ENCODE measurements around the gene PLPP3. TPM values are rescaled to one million over a fixed set of nuclear protein-coding genes. Genes with fewer than 3 reads are reported as not detected.
A peak's percentile ranks its signal among the peaks of the same experiment; 100 is the strongest.

Gene PLPP3
- total RNA-seq, 1 donor from 2014 or later = 101 TPM

DNA sequence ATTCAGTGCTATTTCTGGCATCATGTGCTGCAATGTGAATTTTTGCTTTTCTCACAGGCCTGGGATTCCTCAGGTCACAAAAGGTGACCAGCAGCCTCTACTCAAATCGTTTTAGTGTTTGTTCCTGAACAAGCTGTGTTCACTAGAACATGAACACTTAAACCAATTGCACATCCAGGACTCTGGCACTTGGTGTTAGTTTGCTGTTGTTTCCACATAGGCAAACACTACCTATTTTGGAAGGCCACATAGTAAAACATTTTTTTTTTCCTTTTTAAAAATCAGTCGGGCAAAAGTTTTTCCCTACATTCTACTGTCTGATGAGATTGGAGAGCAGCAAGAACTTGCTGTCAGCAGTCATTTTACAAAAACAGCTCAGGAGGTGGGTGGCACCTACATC is 83.2 kb downstream of the PLPP3 start:
- H3K27ac ChIP-seq (replicated peaks) = peak overlapping the region; percentile 55
- H3K4me1 ChIP-seq = peaks cover 81% of the 10 kb centered on the region
- TF ChIP-seq, protein P1, sequence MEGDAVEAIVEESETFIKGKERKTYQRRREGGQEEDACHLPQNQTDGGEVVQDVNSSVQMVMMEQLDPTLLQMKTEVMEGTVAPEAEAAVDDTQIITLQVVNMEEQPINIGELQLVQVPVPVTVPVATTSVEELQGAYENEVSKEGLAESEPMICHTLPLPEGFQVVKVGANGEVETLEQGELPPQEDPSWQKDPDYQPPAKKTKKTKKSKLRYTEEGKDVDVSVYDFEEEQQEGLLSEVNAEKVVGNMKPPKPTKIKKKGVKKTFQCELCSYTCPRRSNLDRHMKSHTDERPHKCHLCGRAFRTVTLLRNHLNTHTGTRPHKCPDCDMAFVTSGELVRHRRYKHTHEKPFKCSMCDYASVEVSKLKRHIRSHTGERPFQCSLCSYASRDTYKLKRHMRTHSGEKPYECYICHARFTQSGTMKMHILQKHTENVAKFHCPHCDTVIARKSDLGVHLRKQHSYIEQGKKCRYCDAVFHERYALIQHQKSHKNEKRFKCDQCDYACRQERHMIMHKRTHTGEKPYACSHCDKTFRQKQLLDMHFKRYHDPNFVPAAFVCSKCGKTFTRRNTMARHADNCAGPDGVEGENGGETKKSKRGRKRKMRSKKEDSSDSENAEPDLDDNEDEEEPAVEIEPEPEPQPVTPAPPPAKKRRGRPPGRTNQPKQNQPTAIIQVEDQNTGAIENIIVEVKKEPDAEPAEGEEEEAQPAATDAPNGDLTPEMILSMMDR (IDR thresholded peaks at IDR 0.05; ENCODE audit: borderline replicate concordance) = no peak
- no peaks in the 10 kb centered on the region for H3K9me3 ChIP-seq (replicated peaks)
- H3K27me3 ChIP-seq (ENCODE audit: low read depth) = no peaks in the 10 kb centered on the region
- peaks cover 44% of the 10 kb centered on the region for H3K36me3 ChIP-seq
- intact Hi-C loops (cut with micrococcal nuclease) = no loop called here
- no peak overlapping the region for H3K4me3 ChIP-seq
- no peak for DNase-seq

DNA sequence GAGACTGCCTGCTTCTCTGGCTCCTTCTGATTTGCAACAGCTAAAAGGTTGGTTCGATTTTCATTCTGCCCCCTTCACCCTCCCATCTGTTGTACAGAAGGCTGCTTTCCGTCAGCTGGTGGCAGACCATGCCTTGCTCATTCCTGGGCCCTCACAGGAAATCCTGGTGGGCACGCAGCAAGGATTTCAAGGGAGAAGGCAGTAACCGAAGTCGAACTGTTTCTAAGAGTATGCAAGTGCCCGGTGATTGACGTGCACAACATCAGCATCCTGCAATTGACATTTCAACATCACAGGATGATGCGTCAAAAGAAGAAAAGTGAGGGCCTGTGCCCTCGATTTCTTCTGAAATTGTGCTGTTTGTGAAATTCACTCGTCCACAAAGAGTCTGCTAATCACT is 83.8 kb downstream of the PLPP3 start:
- Histone ChIP-seq H3K9me3 (replicated peaks) (no peaks in the 10 kb centered on the region), H3K27me3 (ENCODE audit: low read depth) (no peaks in the 10 kb centered on the region), H3K4me1 (peaks cover 76% of the 10 kb centered on the region), H3K4me3 (no peak overlapping the region), H3K36me3 (peaks cover 43% of the 10 kb centered on the region), H3K27ac (replicated peaks) (peak overlapping the region; percentile 55)
- TF ChIP-seq, protein P1 (IDR thresholded peaks at IDR 0.05; ENCODE audit: borderline replicate concordance) = no peak
- no peak for DNase-seq
- intact Hi-C loops (cut with micrococcal nuclease) = no loop called here

DNA sequence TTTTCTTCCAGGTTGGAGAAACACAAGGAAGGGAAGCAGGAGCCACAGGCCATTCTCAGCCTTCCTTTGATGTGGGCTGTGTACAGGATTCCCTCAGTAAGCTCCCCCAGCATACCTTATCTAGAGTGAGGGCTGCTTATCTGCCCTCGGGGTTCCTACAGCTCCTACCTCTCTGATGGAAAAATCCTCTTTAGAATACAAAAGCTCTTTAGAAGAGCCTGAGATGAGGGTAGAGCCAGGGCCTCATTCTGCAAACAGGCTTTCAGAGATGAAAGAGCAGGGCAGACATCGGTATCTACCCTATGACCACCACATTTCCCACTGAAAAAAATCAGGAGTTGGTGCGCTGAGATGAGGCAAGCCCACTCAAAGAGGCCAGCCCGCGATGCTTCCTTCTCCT is 85.1 kb downstream of the PLPP3 start:
- intact Hi-C loops (cut with micrococcal nuclease) = no loop called here
- peaks cover 7% of the 10 kb centered on the region for H3K9me3 ChIP-seq (replicated peaks)
- H3K27me3 ChIP-seq (ENCODE audit: low read depth) = no peaks in the 10 kb centered on the region
- peaks cover 64% of the 10 kb centered on the region for H3K4me1 ChIP-seq
- no peak for DNase-seq
- peaks cover 38% of the 10 kb centered on the region for H3K36me3 ChIP-seq
- no peak overlapping the region for H3K4me3 ChIP-seq
- TF ChIP-seq, protein P1 (IDR thresholded peaks at IDR 0.05; ENCODE audit: borderline replicate concordance) = no peak
- no peak overlapping the region for H3K27ac ChIP-seq (replicated peaks)

DNA sequence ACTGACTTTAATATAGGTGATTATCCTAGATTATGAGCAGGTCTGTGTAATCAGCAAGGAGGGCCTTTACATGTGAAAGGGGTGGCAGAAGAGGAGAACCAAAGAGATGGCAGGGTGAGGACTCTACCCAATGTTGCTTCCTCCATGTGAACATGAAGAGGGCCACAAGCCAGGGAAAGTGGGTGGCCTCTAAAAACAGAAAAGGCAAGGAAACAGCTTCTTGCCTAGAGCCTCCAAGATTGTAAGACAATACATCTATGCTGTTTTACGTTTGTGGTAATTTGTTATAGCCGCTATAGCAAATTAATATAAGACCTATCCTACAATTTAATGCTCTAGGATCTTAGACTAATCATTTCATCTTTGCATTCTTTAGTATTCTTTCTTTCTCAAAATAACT is 85.5 kb downstream of the PLPP3 start:
- DNase-seq = no peak
- intact Hi-C loops (cut with micrococcal nuclease) = no loop called here
- peaks cover 59% of the 10 kb centered on the region for H3K4me1 ChIP-seq
- H3K9me3 ChIP-seq (replicated peaks) = peaks cover 7% of the 10 kb centered on the region
- H3K27me3 ChIP-seq (ENCODE audit: low read depth) = no peaks in the 10 kb centered on the region
- peaks cover 38% of the 10 kb centered on the region for H3K36me3 ChIP-seq
- peak overlapping the region; percentile 12 for H3K27ac ChIP-seq (replicated peaks)
- no peak overlapping the region for H3K4me3 ChIP-seq
- TF ChIP-seq, protein P1 (IDR thresholded peaks at IDR 0.05; ENCODE audit: borderline replicate concordance) = no peak

DNA sequence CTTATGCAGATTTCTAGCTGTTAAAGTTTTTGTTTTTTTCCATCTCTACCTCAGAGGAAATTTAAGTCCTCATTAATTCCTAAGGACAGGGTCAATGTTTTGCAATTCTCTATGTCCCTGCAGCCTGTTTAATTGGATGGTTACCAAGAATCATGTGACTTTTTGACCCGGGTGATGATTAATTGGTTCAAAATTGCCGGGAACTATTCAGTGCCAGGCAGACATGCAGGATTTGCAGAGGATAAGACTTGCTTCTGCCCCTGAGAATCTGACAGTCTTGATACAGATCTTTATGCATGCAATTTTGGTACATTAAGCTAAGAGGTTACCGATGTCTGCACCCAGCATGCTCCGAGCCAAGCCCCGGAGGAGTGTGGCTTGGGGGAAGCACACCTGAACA is 87.9 kb downstream of the PLPP3 start:
- intact Hi-C loops (cut with micrococcal nuclease) = no loop called here
- TF ChIP-seq, protein P1 (IDR thresholded peaks at IDR 0.05; ENCODE audit: borderline replicate concordance) = no peak

DNA sequence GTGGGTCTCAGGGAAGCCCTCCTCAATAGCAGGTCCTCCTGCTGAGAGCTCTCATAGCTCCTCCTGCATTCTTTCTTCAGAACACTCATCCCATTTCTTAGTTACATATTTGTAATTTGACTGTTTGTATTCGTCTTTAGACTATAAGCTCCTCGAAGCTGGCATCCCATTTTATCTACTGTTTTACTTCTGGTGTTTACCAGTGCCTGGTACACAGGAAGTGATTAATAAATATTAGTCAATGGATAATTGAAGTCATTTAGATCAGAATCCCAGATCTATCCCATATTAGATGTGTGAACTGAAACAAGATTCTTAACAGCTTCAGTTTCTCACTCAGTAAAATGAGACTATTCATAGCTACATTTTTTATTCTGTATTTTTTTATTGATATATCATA is 88.7 kb downstream of the PLPP3 start:
- H3K27ac ChIP-seq (replicated peaks) = no peak overlapping the region
- H3K36me3 ChIP-seq = peaks cover 26% of the 10 kb centered on the region
- H3K27me3 ChIP-seq (ENCODE audit: low read depth) = no peaks in the 10 kb centered on the region
- peaks cover 7% of the 10 kb centered on the region for H3K9me3 ChIP-seq (replicated peaks)
- no peak overlapping the region for H3K4me3 ChIP-seq
- peaks cover 27% of the 10 kb centered on the region for H3K4me1 ChIP-seq
- no peak for DNase-seq
- TF ChIP-seq, protein P1 (IDR thresholded peaks at IDR 0.05; ENCODE audit: borderline replicate concordance) = no peak
- intact Hi-C loops (cut with micrococcal nuclease) = no loop called here

More for the DNA sequence above, 87.9 kb downstream of the PLPP3 start:
- Histone ChIP-seq H3K36me3 (peaks cover 35% of the 10 kb centered on the region), H3K27me3 (ENCODE audit: low read depth) (no peaks in the 10 kb centered on the region), H3K27ac (replicated peaks) (peak overlapping the region; percentile 2), H3K4me3 (no peak overlapping the region), H3K4me1 (peaks cover 35% of the 10 kb centered on the region), H3K9me3 (replicated peaks) (peaks cover 7% of the 10 kb centered on the region)
- no peak for DNase-seq

All from left ventricle myocardium inferior (tissue), 1 donor.